Natural killer cell (primary cell): ENCODE measurements around the gene PCDHGB3. TPM values are rescaled to one million over a fixed set of nuclear protein-coding genes. Genes with fewer than 3 reads are reported as not detected.

Source experiments
- ATAC-seq, 3 donors: fragments of 150-1000 bp in 2 of 3; fragments of 200-7000 bp in 1 of 3; cut with Tn5 transposase; 1 replicate in 1 of 3; 2 replicates in 2 of 3; pipeline ENCODE4 v1.10.0; 2021; ENCODE audit warnings: mild to moderate bottlenecking in 2 of 3, moderate library complexity in 2 of 3
- DNase-seq, 2 donors: peaks; one replicate each; pipeline versions ENCODE4 v3.0.0 to v3.0.0-alpha.2; 2013 to 2021; ENCODE audit warnings: mixed read lengths in 1 of 2
- H3K27ac ChIP-seq: one replicate; pipeline ENCODE4 v1.5.1; 2013; ENCODE audit warnings: mild to moderate bottlenecking, low read length
- H3K27me3 ChIP-seq: one replicate; pipeline ENCODE4 v1.6.1; 2013; ENCODE audit warnings: low read length; ENCODE audit not compliant: control insufficient read depth, insufficient read depth
- H3K36me3 ChIP-seq: one replicate; pipeline ENCODE4 v1.6.1; 2013; ENCODE audit warnings: low read length; ENCODE audit not compliant: control insufficient read depth, insufficient read depth
- H3K4me1 ChIP-seq: one replicate; pipeline ENCODE4 v1.6.1; 2013; ENCODE audit warnings: low read length; ENCODE audit not compliant: control insufficient read depth, insufficient read depth
- H3K4me3 ChIP-seq: one replicate; pipeline ENCODE4 v1.5.1; 2013; ENCODE audit warnings: low read length
- H3K9me3 ChIP-seq: one replicate; pipeline ENCODE4 v1.6.1; 2013; ENCODE audit warnings: low read length; ENCODE audit not compliant: control insufficient read depth, insufficient read depth
- H3K27ac Mint-ChIP-seq, 2 donors: one replicate each; pipeline ENCODE4 v1.8.0; 2022; ENCODE audit warnings: mild to moderate bottlenecking in 2 of 2, mixed read lengths in 2 of 2, moderate library complexity in 1 of 2
- H3K27me3 Mint-ChIP-seq, 2 donors: one replicate each; pipeline ENCODE4 v1.8.0; 2022; ENCODE audit warnings: low read depth in 2 of 2, mixed read lengths in 2 of 2
- H3K36me3 Mint-ChIP-seq: one replicate; pipeline ENCODE4 v1.8.0; 2022; ENCODE audit warnings: mixed read lengths
- H3K4me1 Mint-ChIP-seq, 2 donors: one replicate each; pipeline ENCODE4 v1.8.0; 2022; ENCODE audit warnings: mixed read lengths in 2 of 2
- H3K4me3 Mint-ChIP-seq: one replicate; pipeline ENCODE4 v1.8.0; 2022; ENCODE audit warnings: mild to moderate bottlenecking, moderate library complexity, mixed read lengths
- H3K9me3 Mint-ChIP-seq, 2 donors: one replicate each; pipeline ENCODE4 v1.8.0; 2022; ENCODE audit warnings: mixed read lengths in 2 of 2
- WGBS: methylation state at CpG from one replicate; pipeline ENCODE4 v1.1.7; 2013; ENCODE audit warnings: missing lambda C conversion rate; ENCODE audit not compliant: insufficient coverage; 5-methylcytosine and 5-hydroxymethylcytosine counted together
- intact Hi-C: fragments of 100-400 bp; cut with micrococcal nuclease; formaldehyde crosslinking; loops from one replicate; pipeline ENCODE4 v1.14.2; 2022
- total RNA-seq, 4 donors: library from RNA; stranded (reverse); fragments of 120-200 nt in 1 of 4; gene quantifications; one replicate each; pipeline versions ENCODE4 v1.2.3 to v1.2.4, GENCODE V29; 2013 to 2022
- TF ChIP-seq, protein P1 (sequence below): fragments of 200-600 bp; IDR thresholded peaks from one replicate; pipeline ENCODE4 v1.8.0; 2022; ENCODE audit warnings: antibody characterized with exemption

PCDHGB3 gene
- total RNA-seq, 3 donors from 2014 or later (not counting 1 experiment from before 2014, with no cell fraction given) = 0.52 to 0.68 TPM; not detected in 1

DNA sequence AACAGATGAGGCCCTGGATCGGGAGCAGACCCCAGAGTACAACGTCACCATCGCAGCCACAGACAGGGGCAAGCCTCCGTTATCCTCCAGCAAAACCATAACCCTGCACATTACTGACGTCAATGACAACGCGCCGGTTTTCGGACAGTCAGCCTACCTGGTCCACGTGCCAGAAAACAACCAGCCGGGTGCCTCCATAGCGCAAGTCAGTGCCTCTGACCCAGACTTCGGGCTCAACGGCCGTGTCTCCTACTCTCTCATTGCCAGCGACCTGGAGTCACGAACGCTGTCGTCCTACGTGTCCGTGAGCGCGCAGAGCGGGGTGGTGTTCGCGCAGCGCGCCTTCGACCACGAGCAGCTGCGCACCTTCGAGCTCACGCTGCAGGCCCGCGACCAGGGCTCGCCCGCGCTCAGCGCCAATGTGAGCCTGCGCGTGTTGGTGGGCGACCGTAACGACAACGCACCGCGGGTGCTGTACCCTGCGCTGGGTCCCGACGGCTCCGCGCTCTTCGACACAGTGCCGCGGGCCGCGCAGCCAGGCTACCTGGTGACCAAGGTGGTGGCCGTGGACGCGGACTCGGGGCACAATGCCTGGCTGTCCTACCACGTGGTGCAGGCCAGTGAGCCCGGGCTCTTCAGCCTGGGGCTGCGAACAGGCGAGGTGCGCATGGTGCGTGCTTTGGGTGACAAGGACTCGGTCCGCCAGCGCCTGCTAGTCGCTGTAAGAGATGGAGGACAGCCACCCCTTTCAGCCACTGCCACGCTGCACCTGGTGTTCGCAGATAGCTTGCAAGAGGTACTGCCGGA is 49.2 kb downstream of the PCDHGB3 start:
- H3K27ac ChIP-seq = no peak overlapping the region
- TF ChIP-seq, protein P1, sequence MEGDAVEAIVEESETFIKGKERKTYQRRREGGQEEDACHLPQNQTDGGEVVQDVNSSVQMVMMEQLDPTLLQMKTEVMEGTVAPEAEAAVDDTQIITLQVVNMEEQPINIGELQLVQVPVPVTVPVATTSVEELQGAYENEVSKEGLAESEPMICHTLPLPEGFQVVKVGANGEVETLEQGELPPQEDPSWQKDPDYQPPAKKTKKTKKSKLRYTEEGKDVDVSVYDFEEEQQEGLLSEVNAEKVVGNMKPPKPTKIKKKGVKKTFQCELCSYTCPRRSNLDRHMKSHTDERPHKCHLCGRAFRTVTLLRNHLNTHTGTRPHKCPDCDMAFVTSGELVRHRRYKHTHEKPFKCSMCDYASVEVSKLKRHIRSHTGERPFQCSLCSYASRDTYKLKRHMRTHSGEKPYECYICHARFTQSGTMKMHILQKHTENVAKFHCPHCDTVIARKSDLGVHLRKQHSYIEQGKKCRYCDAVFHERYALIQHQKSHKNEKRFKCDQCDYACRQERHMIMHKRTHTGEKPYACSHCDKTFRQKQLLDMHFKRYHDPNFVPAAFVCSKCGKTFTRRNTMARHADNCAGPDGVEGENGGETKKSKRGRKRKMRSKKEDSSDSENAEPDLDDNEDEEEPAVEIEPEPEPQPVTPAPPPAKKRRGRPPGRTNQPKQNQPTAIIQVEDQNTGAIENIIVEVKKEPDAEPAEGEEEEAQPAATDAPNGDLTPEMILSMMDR = no peak
- no peak for ATAC-seq
- WGBS = 47% methylated on average over 74 of the region's 74 CpGs
- peaks cover 15% of the 10 kb centered on the region for H3K4me1 ChIP-seq
- intact Hi-C loops = no loop called here
- no peaks in the 10 kb centered on the region for H3K36me3 ChIP-seq
- H3K27ac Mint-ChIP-seq = no peak overlapping the region
- H3K9me3 ChIP-seq = peaks cover 36% of the 10 kb centered on the region
- peaks cover 68 to 69% of the 10 kb centered on the region in 2 donors for H3K27me3 Mint-ChIP-seq
- H3K4me3 Mint-ChIP-seq = no peak overlapping the region
- peaks cover 0 to 5% of the 10 kb centered on the region in 2 donors for H3K9me3 Mint-ChIP-seq
- H3K4me3 ChIP-seq = no peak overlapping the region
- H3K27me3 ChIP-seq = peaks cover 74% of the 10 kb centered on the region
- peaks cover 18% of the 10 kb centered on the region for H3K36me3 Mint-ChIP-seq
- H3K4me1 Mint-ChIP-seq = peaks cover 14 to 27% of the 10 kb centered on the region in 2 donors
- no peak for DNase-seq

DNA sequence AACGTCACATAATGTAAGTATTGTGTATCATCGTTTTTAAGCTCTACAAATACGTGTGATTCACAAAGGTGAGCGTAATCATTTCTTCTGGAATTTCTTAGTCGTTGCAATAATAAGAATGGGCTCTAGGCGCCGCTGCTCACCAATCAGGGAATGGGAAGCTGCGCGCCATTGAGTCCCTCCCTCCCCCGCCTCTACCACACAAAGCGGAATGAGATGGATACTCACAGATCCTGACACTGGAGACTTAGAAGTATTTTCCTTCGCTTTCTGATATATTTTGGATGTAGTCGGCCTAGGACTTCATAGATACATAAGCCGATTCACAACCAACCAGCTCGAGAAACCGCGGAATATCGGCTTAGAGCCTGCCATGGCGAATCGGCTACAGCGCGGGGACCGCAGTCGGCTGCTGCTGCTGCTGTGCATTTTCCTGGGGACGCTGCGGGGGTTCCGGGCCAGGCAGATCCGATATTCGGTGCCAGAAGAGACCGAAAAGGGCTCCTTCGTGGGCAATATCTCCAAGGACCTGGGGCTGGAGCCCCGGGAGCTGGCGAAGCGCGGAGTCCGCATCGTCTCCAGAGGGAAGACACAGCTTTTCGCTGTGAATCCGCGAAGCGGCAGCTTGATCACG is 50.9 kb downstream of the PCDHGB3 start, which contains the start of gene PCDHGA11:
TSS of gene PCDHGA11 (plus strand) at position 197 of the 634 bp plus-strand sequence. CDS start at position 374, 177 bp downstream.
- no peak within 1 kb of the TSS for H3K27ac Mint-ChIP-seq
- intact Hi-C loops = loop anchor here (5.0 kb wide), 1 partner anchor 34 kb away; the partner anchor contains the start of gene PCDHGB4
- H3K4me1 Mint-ChIP-seq = peaks cover 10 to 18% of the 10 kb centered on the region in 2 donors
- Histone ChIP-seq H3K4me3 (peak within 1 kb of the TSS; percentile 6), H3K27me3 (peaks cover 72% of the 10 kb centered on the region), H3K36me3 (no peaks in the 10 kb centered on the region), H3K4me1 (peaks cover 11% of the 10 kb centered on the region), H3K9me3 (peaks cover 36% of the 10 kb centered on the region), H3K27ac (no peak within 1 kb of the TSS)
- peaks cover 0 to 5% of the 10 kb centered on the region in 2 donors for H3K9me3 Mint-ChIP-seq
- peak within 1 kb of the TSS; percentile 58 for H3K4me3 Mint-ChIP-seq
- DNase-seq (peak in 1 of 2 donors; percentile 56), ATAC-seq (peak; percentile 46 to 61 (median 53))
- peaks cover 16% of the 10 kb centered on the region for H3K36me3 Mint-ChIP-seq
- 9% methylated on average over 41 of the region's 42 CpGs for WGBS
- TF ChIP-seq, protein P1 = peak; percentile 56
- peaks cover 60% of the 10 kb centered on the region in 2 donors for H3K27me3 Mint-ChIP-seq

DNA sequence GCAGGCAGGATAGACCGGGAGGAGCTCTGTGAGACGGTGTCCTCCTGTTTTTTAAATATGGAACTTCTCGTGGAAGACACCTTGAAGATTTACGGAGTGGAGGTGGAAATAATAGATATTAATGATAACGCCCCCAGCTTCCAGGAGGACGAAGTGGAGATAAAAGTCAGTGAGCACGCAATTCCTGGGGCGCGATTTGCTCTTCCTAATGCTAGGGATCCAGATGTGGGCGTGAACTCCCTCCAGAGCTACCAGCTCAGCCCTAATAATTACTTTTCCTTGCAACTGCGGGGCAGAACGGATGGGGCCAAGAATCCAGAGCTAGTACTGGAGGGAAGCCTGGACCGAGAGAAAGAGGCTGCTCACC is 51.4 kb downstream of the PCDHGB3 start:
- intact Hi-C loops = loop anchor here (5.0 kb wide), 1 partner anchor 34 kb away; the partner anchor contains the start of gene PCDHGB4

More for the DNA sequence above, 51.4 kb downstream of the PCDHGB3 start:
- Histone ChIP-seq H3K27ac (no peak overlapping the region), H3K36me3 (no peaks in the 10 kb centered on the region), H3K4me1 (peaks cover 11% of the 10 kb centered on the region), H3K9me3 (peaks cover 36% of the 10 kb centered on the region), H3K4me3 (no peak overlapping the region), H3K27me3 (peaks cover 70% of the 10 kb centered on the region)
- Mint-ChIP-seq H3K36me3 (peaks cover 16% of the 10 kb centered on the region), H3K27ac (no peak overlapping the region), H3K27me3 (peaks cover 55 to 57% of the 10 kb centered on the region in 2 donors), H3K4me1 (peaks cover 10 to 18% of the 10 kb centered on the region in 2 donors), H3K9me3 (peaks cover 0 to 5% of the 10 kb centered on the region in 2 donors), H3K4me3 (peak overlapping the region; percentile 58)
- 15% methylated on average over 13 of the region's 13 CpGs for WGBS
- TF ChIP-seq, protein P1 = no peak
- ATAC-seq (no peak), DNase-seq (no peak)

Other genes with a start within 250 kb of the PCDHGB3 start
- not detected for gene PCDHB4, start 248.4 kb upstream of the PCDHGB3 start, total RNA-seq
- not detected for gene PCDHB5, start 235.0 kb upstream of the PCDHGB3 start, total RNA-seq
- not detected for gene PCDHB6, start 220.2 kb upstream of the PCDHGB3 start, total RNA-seq
- not detected for gene PCDHB7, start 197.6 kb upstream of the PCDHGB3 start, total RNA-seq
- not detected for gene PCDHB8, start 192.5 kb upstream of the PCDHGB3 start, total RNA-seq
- not detected for gene PCDHB16, start 187.9 kb upstream of the PCDHGB3 start, total RNA-seq
- gene PCDHB9, start 183.1 kb upstream of the PCDHGB3 start, total RNA-seq = under 1 TPM in 1 of 3 donors, not detected in 2; 0.15 TPM
- gene PCDHB10, start 177.9 kb upstream of the PCDHGB3 start, total RNA-seq = under 1 TPM in 1 of 3 donors, not detected in 2; 0.15 TPM
- not detected for gene PCDHB11, start 170.6 kb upstream of the PCDHGB3 start, total RNA-seq
- not detected for gene PCDHB12, start 161.5 kb upstream of the PCDHGB3 start, total RNA-seq
- not detected for gene PCDHB13, start 156.3 kb upstream of the PCDHGB3 start, total RNA-seq
- not detected for gene PCDHB14, start 146.9 kb upstream of the PCDHGB3 start, total RNA-seq
- gene PCDHB15, start 124.8 kb upstream of the PCDHGB3 start, total RNA-seq = not detected
- under 1 TPM in 1 of 3 donors, not detected in 2; 0.73 TPM for gene SLC25A2, start 66.2 kb upstream of the PCDHGB3 start, total RNA-seq
- 10 to 100 TPM; 77.3 to 96.1 (median 89.4) TPM for gene TAF7, start 49.5 kb upstream of the PCDHGB3 start, total RNA-seq
- gene PCDHGA1, start 39.7 kb upstream of the PCDHGB3 start, total RNA-seq = not detected
- gene PCDHGA2, start 31.5 kb upstream of the PCDHGB3 start, total RNA-seq = not detected
- gene PCDHGA3, start 26.4 kb upstream of the PCDHGB3 start, total RNA-seq = not detected
- gene PCDHGB1, start 20.1 kb upstream of the PCDHGB3 start, total RNA-seq = under 1 TPM in 1 of 3 donors, not detected in 2; 0.10 TPM
- under 1 TPM in 2 of 3 donors, not detected in 1; 0.24 to 0.30 TPM for gene PCDHGA4, start 15.2 kb upstream of the PCDHGB3 start, total RNA-seq
- 1 to 10 TPM in 1 of 3 donors, under 1 TPM in 2; 0.36 to 1.5 (median 0.49) TPM for gene PCDHGB2, start 10.2 kb upstream of the PCDHGB3 start, total RNA-seq
- under 1 TPM; 0.12 to 0.30 (median 0.20) TPM for gene PCDHGA5, start 6.1 kb upstream of the PCDHGB3 start, total RNA-seq
- under 1 TPM; 0.20 to 0.75 (median 0.21) TPM for gene PCDHGA6, start 3.6 kb downstream of the PCDHGB3 start, total RNA-seq
- gene PCDHGA7, start 12.5 kb downstream of the PCDHGB3 start, total RNA-seq = under 1 TPM in 2 of 3 donors, not detected in 1; 0.26 to 0.68 TPM
- gene PCDHGB4, start 17.5 kb downstream of the PCDHGB3 start, total RNA-seq = under 1 TPM in 2 of 3 donors, not detected in 1; 0.31 to 0.40 TPM
- under 1 TPM; 0.07 to 0.28 (median 0.09) TPM for gene PCDHGA8, start 22.4 kb downstream of the PCDHGB3 start, total RNA-seq
- gene PCDHGB5, start 27.7 kb downstream of the PCDHGB3 start, total RNA-seq = 1 to 10 TPM; 1.3 to 4.2 (median 3.1) TPM
- 1 to 10 TPM in 2 of 3 donors, under 1 TPM in 1; 0.61 to 1.7 (median 1.0) TPM for gene PCDHGA9, start 32.5 kb downstream of the PCDHGB3 start, total RNA-seq
- 1 to 10 TPM; 2.1 to 5.9 (median 2.9) TPM for gene PCDHGB6, start 37.8 kb downstream of the PCDHGB3 start, total RNA-seq
- 1 to 10 TPM in 2 of 3 donors, under 1 TPM in 1; 0.61 to 2.6 (median 2.1) TPM for gene PCDHGA10, start 42.7 kb downstream of the PCDHGB3 start, total RNA-seq
- gene PCDHGB7, start 47.4 kb downstream of the PCDHGB3 start, total RNA-seq = 1 to 10 TPM in 2 of 3 donors, under 1 TPM in 1; 0.68 to 1.6 (median 1.2) TPM
- gene PCDHGA11, start 50.8 kb downstream of the PCDHGB3 start, total RNA-seq = 1 to 10 TPM in 1 of 3 donors, under 1 TPM in 2; 0.40 to 1.2 (median 0.83) TPM
- gene PCDHGA12, start 60.3 kb downstream of the PCDHGB3 start, total RNA-seq = 1 to 10 TPM in 1 of 3 donors, under 1 TPM in 2; 0.35 to 1.1 (median 0.75) TPM
- 1 to 10 TPM in 1 of 3 donors, under 1 TPM in 2; 0.68 to 1.5 (median 0.75) TPM for gene PCDHGC3, start 105.7 kb downstream of the PCDHGB3 start, total RNA-seq
- gene PCDHGC4, start 114.8 kb downstream of the PCDHGB3 start, total RNA-seq = under 1 TPM; 0.31 to 0.84 (median 0.45) TPM
- gene PCDHGC5, start 118.8 kb downstream of the PCDHGB3 start, total RNA-seq = under 1 TPM; 0.31 to 0.97 (median 0.50) TPM
- gene DIAPH1, start 248.8 kb downstream of the PCDHGB3 start, total RNA-seq = 100 to 1,000 TPM; 410 to 456 (median 419) TPM